ENCODE measurements around the gene ZNF526.
A peak's percentile ranks its signal among the peaks of the same experiment; 100 is the strongest.

The ZNF526 gene

GRCh38 chr19:42270346-42271044 is 50.4 kb downstream of the ZNF526 start (continued):
- no peak for TF ChIP-seq ZNF148 (tag by site-specific recombination; IDR thresholded peaks at IDR 0.05; ENCODE audit: borderline replicate concordance)
- TF ChIP-seq ZNF843 (tag by site-specific recombination; IDR thresholded peaks at IDR 0.05) = no peak
- no peak for TF ChIP-seq ZNF37A (tag by site-specific recombination; IDR thresholded peaks at IDR 0.05)
- no peak for TF ChIP-seq MZF1 (tag by site-specific recombination; IDR thresholded peaks at IDR 0.05; ENCODE audit: borderline replicate concordance)
- TF ChIP-seq ZNF214 (tag by site-specific recombination; IDR thresholded peaks at IDR 0.05; ENCODE audit: borderline replicate concordance) = no peak
- no peak for TF ChIP-seq ZNF16 (tag by site-specific recombination; IDR thresholded peaks at IDR 0.05; ENCODE audit: low read depth)
- TF ChIP-seq ZNF423 (tag by site-specific recombination; IDR thresholded peaks at IDR 0.05) = peak; percentile 98
- TF ChIP-seq ZNF155 (tag by site-specific recombination; IDR thresholded peaks at IDR 0.05) = no peak
- no peak for TF ChIP-seq ZNF174 (tag by site-specific recombination; IDR thresholded peaks at IDR 0.05)
- TF ChIP-seq REST (tag by site-specific recombination; IDR thresholded peaks at IDR 0.05) = no peak
- TF ChIP-seq ZNF777 (tag by site-specific recombination; IDR thresholded peaks at IDR 0.05; ENCODE audit: borderline replicate concordance) = no peak
- no peak for TF ChIP-seq ZNF747 (tag by site-specific recombination; IDR thresholded peaks at IDR 0.05)
- TF ChIP-seq ZNF350 (tag by site-specific recombination; IDR thresholded peaks at IDR 0.05) = no peak
- no peak for TF ChIP-seq ZNF513 (tag by site-specific recombination; IDR thresholded peaks at IDR 0.05)
- TF ChIP-seq ZBTB44 (tag by site-specific recombination; IDR thresholded peaks at IDR 0.05) = no peak
- TF ChIP-seq ZNF768 (tag by site-specific recombination; IDR thresholded peaks at IDR 0.05) = no peak
- peak; percentile 47; the same call in 1 of the 2 replicates for TF ChIP-seq ZBTB20 (tag by site-specific recombination; IDR thresholded peaks at IDR 0.05)
- TF ChIP-seq ZNF223 (tag by site-specific recombination; IDR thresholded peaks at IDR 0.05) = no peak
- no peak for TF ChIP-seq ZNF549 (tag by site-specific recombination; IDR thresholded peaks at IDR 0.05)
- no peak for TF ChIP-seq TCF7L2 (IDR thresholded peaks at IDR 0.05; ENCODE audit: borderline replicate concordance, low read depth, low read length)
- no peak for TF ChIP-seq ZNF518A (tag by site-specific recombination; conservative IDR thresholded peaks at IDR 0.05; ENCODE audit: low read depth)
- TF ChIP-seq GLI2 (tag by site-specific recombination; IDR thresholded peaks at IDR 0.05; ENCODE audit: borderline replicate concordance, low read depth) = no peak
- TF ChIP-seq ZNF600 (tag by site-specific recombination; IDR thresholded peaks at IDR 0.05) = no peak
- TF ChIP-seq ATF2 (tag by site-specific recombination; IDR thresholded peaks at IDR 0.05; ENCODE audit: low read depth) = no peak

Measured in HEK293 (cell line).